Breast epithelium (tissue), 3 donors: ENCODE results near the gene SHC3.

Experiments
- POLR2A ChIP-seq: fragments of 450-650 bp; IDR thresholded peaks from one replicate; pipeline ENCODE4 v1.6.1; 2016; ENCODE audit warnings: antibody characterized with exemption, mild to moderate bottlenecking, moderate library complexity
- TF ChIP-seq, protein P1 (sequence below), 3 donors: fragments of 450-650 bp; IDR thresholded peaks; one replicate each; pipeline ENCODE4 v1.5.1; 2016 to 2017; ENCODE audit warnings: antibody characterized with exemption in 3 of 3, mild to moderate bottlenecking in 3 of 3, moderate library complexity in 3 of 3

DNA sequence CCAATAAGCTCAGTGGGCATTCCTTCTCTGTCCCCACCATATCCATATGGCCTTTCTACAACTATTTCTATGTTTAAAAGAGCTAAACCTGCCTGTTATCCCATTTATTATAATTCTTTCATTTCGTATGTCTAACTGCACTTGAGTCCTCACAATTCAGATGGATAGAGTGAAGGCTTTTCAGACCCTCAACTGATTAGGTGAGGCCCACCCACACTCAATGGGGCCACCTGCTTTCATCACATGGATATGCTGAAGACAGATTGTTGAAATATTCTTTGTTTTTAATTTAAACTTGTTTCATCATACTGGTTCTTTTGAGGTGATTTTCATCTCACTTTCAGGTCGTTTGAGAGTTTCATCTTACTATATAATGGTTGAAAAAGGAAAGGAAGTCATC is 193.0 kb downstream of the SHC3 start:
- TF ChIP-seq POLR2A: no peak
- TF ChIP-seq, protein P1, sequence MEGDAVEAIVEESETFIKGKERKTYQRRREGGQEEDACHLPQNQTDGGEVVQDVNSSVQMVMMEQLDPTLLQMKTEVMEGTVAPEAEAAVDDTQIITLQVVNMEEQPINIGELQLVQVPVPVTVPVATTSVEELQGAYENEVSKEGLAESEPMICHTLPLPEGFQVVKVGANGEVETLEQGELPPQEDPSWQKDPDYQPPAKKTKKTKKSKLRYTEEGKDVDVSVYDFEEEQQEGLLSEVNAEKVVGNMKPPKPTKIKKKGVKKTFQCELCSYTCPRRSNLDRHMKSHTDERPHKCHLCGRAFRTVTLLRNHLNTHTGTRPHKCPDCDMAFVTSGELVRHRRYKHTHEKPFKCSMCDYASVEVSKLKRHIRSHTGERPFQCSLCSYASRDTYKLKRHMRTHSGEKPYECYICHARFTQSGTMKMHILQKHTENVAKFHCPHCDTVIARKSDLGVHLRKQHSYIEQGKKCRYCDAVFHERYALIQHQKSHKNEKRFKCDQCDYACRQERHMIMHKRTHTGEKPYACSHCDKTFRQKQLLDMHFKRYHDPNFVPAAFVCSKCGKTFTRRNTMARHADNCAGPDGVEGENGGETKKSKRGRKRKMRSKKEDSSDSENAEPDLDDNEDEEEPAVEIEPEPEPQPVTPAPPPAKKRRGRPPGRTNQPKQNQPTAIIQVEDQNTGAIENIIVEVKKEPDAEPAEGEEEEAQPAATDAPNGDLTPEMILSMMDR (IDR thresholded peaks at IDR 0.05): no peak
